NK-92 treated with Interleukin-12 subunit alpha and Interleukin-12 subunit beta, amount 100 ng/mL, for 24 hours (cell line): ENCODE results near the gene FCN1.

ENCODE experiments used
- DNase-seq: peaks from one replicate; lab custom pipeline; 2025; lab: John Stamatoyannopoulos, UW

FCN1 gene

DNA sequence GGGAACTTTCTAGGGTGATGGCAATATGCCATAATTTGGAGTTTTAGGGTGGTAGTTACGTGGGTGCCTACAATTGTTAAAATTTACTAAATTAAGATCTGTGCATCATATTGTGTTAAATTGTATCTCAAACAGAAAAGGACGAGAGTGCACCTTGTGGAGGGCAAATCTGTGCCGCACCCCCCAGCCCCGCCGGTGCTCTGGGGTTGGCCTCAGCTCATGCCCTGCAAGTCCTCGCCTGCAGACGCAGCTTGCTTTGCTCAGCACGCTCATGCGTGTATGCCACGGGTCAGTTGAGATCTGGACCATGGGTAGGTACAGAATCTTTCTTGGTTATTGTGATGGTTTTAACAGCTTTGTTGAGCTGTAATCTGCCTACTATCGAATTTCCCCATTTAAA, 33.7 kb upstream of the FCN1 start:
- no peak for DNase-seq

DNA sequence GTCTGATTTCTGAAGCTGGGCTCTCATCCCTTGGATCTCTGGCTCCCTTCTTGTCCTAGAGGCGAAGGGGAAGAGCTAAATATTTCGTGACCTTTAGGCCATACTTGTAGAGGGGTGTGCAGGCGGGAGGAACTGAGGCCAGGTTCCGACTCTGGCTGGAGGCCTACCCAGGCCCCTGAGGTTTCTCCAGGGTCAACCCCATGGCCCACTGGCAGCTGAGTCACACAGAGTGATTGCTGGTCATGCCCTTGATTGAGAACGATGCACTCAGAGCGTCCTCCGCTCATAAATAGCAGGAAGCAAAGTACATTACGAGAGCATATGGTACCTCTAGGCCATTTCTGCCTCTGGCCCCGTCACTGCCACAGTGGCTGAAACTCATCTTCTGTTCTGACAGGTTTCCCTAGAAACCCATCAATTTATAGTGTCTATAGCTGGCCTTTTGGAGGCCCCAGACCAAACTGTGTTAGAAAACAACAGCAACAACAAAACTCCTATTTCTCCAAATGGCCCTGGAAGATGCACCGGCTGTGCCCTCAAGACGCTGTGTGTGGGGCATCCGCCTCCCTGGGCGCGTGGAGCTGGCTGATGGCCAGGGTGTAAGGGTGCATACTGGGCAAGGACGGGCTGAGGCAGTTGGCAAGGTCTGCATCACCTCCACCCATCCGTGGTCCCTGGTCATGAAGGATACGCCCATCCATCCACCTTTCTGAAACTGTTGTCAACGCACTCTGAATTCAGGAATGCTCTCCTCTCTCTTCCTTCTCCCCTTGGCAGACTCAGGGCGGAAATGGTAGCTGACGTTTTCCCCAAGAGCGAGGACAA, 32.9 kb upstream of the FCN1 start:
- no peak for DNase-seq

DNA sequence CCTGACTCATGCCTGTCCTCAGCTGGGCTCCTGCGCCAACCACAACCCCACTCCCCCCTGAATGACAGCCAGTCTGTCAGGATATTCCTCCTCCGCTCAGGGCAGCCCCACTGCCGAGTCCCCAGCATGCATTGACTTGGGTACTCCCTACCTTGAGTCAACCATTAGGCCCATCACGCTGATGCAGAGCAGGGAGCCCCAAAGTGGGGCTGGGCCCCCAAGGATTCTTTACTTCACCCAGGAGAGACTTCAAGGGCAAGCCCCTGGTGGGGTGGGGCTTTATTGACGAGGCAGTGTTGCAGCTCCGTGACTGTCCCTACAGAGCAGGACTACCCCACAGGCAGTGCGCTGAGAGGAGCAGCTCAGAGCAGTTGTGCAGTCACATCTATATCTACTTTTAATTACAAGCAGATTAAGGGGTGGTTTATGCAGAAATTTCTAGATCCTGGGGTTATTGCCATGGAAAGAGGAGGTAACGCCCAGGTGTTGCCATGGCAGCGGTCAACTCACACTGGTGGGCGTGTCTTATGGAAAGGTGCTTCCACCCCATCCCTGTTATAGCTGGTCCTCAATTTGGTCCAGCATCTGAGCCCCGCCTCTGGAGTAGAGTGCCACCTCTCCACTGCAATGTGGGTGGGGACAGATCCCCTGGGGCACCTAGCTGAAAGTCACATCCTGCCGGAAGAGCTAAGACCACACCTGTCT, 32.1 kb upstream of the FCN1 start:
- DNase-seq: no peak

DNA sequence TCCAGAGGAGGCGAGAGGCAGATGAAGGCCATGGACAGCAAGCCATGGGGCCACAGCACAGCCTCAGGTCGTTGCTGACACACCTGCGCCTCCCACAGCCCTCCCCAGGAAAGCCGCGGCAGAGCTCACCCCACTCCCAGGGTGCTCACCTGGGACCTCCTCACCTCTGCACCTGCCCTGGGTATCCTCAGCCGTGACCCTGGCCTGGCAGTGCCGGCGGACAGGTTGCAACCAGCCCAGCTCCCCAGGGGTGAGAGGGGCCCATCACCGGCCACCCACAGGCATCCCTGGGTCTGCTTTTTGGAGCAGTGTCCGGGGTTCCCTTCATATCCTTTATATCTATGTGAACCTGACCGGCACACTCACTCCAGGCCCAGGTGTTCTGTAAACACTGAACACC, 30.4 kb upstream of the FCN1 start:
- DNase-seq: no peak

DNA sequence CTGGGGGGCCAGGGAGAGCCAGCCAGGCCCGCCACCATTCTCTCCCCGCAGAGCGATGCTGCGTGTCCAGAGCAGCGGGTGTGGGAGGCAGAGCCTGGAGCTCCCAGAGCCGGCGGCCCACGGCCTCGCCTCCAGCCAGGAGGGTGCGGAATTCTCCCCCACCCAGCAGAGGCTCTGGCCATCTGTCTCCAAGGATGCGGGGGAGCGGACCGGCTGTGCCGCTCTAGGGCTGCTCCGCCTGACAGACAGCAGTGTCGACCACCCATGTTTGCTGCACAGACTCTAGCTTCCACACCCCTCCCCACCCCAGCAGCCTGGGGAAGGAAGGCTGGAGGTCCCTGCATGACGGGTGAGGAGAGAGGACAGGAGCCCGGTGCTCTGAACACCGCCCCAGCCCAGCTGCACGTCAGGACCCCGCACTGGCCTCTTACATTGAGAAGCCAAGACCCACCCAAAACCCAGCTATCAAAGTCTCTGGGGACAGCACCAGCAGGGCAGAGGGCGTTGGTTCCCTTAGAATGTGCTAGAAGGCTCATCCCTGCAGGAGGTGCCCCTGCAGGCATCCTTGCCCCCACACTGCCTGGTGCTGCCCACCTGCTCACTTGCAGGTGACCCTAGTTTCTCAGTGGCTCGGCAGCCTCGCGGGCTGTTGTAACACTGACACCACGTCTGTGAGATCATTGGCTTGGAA, 29.7 kb upstream of the FCN1 start:
- no peak for DNase-seq

DNA sequence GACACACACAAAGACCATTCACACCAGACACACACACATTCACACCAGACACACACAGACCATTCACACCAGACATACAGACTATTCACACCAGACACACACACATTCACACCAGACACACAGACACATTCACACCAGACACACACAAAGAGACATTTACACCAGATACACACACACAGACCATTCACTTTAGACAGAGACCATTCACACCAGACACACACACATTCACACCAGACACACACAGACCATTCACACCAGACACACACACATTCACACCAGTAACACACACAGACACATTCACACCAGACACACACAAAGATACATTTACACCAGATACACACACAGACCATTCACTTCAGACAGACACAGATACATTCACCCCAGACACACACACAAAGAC, 29.0 kb upstream of the FCN1 start:
- no peak for DNase-seq

DNA sequence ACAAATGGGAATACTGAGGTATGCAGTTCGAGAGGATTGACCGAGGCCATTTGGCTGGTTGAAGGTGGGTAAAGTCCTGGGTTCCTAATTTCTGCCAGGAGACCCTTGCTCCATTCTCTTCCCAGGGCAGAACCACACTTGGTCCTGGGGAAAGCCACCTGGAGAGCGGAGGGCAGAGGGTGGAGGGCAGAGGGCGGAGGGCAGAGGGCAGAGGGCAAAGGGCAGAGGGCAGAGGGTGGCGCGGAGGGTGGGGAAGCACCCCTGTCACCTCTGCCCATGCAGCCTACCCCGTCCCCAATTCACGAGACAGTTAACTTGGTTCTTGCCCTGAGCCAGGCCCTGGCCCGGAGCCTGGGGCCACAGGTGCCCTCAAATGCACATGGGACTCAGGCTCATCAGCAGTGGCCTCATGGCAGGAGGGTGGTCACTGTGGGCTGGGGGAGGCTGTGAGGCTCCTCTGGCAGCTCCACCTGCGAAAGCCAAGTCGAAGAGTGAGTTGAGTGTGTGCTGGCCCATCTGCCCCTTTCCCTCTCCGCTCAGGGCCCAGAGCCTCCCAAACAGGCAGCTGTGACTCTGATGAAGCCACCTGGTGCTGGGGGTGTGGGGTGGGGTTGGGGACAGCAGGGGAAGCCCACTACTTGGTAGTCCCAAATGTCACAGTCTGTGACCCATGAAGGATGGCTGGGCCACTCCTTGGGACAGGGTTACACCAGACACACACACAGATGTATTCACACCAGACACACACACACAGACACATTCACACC, 28.0 kb upstream of the FCN1 start:
- DNase-seq: no peak

DNA sequence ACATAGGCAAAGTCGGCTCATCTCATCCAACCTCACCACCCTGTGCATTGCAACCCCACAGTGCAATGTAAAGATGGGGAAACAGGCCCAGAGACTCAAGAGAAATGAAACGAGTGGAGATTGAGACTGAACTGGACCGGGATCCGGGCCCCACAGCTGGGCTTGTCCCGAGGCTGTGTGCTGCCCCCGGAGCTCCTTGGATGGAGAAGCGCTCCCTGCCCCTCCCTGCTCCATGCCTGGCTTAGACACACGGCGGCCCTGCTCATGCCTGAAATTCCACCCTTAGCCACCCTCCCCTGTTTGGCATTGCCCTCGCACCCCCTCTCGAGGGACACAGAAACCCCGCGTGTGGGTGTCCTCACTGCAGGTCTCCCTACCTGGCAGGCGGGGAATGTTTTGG, 27.2 kb upstream of the FCN1 start:
- no peak for DNase-seq

DNA sequence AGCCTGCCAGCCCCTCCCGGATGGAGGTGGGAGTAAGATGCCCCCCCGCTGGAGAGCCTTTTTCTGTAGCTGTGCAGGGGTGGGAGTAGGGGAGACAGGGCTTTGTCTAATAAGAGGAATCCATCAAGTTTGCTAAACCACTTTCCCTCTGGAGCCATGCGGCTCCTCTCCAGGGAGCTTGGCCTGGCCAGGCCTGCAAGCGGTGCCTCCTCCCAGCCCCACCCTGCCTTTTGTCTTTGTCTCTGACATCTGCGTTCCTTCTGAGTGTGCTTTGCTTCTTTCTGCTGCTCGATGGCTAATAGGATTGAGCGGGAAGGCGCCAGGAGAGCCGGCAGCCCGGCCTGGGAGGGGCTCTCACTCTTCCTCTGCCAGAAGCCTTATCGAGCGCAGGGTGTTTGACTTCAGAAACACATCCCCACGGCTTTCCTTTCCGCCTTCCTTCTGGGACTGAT, 26.7 kb upstream of the FCN1 start:
- no peak for DNase-seq

DNA sequence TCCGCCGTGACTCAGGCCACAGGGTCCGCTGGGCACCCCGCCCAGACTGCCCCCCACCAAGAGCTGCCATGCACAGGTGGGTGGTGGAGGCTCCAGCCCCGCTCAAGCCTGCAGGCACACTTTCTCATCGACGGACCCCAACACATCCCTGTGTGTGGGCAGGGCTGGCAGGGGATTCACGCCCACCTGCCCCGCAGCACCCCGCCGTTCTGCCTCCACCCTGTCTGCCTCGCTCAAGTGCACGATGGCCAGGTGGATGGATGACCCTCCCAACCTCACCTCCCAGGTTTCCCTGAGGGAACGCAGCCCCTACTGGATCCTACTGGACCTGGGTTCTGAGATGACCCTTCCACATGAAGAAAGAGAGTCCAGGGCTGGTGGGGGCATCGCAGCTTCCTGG, 26.1 kb upstream of the FCN1 start:
- DNase-seq: no peak

DNA sequence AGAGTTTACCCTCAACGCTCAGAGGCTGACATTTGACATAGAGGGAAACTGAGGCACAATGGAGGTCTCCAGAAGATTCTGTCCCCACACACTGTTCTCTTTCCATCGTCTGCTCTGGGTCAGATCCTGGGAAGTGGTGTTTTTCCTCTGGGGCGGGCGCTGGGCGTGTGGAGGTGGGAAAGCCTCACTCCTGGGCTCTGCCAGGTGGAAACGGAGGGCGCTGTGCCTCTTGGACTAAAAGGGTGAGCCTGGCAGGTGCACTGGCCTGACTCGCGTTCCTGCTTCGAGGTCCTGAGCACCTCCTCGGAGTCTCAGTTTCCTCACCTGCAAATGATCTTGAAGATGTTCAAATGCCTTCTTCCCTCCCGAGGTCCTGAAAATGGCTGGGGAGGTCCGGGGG, 25.7 kb upstream of the FCN1 start:
- DNase-seq: no peak

DNA sequence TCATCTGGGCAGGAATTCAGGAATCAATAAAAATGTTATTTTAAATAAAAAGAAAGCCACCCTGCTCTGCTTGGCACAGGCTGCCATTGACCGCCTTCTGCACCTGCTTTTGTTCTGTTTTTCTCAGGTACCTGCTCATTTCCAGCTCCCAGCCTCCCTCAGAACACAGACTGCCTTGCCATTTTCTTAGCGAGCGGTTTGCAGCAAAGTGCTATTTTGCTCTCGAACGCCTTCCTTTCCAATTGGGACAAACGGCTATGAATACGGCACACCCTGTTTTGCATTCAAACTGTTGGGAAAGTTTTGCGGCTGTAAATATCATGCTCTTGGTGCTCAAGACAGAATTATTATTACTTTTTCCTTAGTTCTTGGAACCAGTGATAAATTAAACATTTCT, 25.1 kb upstream of the FCN1 start:
- no peak for DNase-seq

DNA sequence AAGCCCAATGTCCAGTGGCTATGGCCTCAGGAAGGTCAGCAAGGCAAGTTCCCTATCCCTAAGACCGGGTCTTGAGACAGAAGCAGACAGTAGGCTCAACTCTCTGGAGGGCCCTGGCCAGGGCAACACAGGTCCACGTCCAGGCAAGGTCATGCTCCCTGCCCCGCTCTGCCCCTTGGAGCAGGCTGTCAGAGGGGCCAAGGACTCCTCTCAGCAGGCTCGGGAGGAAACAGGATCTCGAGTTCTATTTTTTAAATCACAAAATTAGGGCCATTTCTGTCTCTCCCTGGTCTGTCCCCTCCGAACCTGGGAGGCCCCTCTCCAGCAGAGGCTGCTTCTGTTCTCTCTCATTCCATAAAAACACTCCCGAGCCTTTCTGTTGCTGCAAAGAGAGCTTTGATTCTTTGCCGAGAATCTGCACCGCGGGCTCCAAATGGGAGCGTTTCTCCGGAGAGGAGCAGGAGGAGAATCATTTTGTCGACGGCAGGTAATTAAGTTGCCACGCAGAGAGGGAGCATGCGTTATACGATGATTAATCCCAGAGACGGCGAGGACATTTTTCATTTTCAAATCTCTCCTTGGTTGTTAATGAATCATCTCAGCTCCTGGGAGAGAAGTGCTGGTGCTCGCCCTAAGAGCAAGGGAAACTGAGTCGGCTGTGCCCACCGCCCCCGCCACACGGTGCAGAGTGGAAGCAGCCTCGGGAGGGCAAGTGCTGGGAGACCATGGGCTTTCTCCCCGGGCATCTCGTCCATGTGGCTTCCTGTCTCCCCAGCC, 24.5 kb upstream of the FCN1 start:
- no peak for DNase-seq

DNA sequence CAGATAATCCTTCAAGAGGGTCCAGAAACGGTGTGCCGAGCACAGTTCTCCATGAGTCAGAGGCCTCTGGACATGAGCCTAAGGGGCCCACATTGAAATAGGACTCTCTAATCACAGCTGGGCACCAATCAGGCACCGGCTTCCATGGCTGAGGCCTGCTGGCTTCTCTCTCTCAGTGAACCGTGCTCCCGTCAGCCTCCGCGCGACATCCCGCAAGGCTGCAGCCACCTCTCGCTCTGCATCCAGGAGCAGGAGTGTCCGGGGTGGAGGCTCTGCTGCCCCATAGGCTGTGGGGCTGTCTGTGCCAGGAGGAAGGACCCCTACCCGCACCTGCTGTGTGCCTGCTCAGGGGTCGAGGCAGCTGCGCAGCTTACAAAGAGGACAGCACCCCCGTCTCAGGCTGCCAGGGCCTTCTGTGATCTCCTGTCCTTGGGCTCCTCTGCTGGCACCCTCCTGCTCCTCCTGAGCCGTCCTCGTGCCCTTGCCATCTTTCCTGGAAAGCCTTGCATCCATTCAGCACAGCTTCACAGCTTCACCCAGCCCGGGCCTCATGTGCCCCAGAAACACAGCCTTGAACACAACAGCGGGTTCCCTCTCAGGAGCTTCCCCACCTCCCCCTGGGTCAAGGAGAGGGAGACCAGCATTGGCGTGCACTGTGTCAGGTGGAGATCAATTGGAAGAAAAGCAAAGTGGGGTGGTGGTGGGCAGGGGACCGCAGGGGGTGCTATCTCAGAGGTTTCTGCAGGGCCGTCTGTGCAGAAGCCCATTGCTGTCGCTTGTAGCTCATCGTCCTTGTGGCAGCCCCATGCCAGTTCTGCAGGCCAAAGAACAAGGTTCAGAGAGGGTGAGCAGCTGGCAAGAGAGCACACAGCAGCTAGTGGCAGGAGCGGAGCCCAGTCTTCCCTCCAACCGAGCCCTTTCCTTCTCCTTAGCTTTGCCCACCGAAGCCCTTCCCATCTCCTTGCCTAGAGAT, 22.8 kb upstream of the FCN1 start:
- no peak for DNase-seq

DNA sequence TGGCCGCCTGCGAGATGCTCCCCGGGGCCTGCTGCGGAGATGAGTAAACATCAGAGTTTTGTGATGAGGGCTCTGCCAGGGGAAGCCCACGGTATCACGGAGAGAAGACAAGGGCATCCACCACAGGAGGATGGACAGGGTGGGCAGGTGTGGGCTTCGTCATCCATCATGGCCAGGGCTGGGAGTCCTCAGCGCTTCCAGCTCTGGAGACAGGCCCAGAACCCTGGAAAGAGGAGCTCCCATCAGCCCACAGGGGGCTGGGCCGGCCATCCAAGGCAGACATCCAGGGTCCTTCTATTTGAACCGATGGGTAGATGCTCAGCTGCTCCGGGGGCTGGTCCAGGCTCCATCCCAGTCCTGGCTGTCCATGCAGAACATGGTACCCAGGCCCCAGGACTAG, 22.1 kb upstream of the FCN1 start:
- no peak for DNase-seq

DNA sequence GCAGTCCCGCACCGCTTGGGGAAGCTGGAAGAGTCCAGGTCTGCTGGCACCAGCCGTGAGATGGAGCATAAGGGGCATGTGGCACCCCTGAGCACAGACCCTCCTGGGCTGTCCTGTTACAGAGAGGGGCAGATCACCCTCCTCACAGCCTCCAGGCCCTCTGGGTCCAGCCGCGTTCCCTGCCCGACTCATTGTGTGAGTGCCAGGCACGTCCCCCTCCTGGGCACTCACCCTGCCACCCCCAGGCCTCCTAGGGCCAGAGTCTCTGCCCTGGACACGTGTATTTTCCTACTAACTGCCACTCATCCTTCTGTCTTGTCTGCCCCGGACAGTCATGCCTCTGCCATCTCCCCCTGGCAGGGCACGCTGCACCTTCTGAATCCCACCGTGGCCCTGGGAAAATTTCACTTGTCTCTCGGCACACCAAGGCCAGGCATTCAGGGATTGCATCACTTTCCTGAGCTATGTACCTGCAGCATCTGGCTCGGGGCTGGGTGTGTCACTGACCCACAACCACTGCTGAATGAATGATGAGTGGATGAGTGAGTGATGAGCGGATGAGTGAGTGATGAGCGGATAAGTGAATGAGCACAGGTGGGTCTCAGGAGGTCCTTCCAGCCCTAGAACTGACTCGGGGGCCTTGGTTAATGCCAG, 21.5 kb upstream of the FCN1 start:
- no peak for DNase-seq

DNA sequence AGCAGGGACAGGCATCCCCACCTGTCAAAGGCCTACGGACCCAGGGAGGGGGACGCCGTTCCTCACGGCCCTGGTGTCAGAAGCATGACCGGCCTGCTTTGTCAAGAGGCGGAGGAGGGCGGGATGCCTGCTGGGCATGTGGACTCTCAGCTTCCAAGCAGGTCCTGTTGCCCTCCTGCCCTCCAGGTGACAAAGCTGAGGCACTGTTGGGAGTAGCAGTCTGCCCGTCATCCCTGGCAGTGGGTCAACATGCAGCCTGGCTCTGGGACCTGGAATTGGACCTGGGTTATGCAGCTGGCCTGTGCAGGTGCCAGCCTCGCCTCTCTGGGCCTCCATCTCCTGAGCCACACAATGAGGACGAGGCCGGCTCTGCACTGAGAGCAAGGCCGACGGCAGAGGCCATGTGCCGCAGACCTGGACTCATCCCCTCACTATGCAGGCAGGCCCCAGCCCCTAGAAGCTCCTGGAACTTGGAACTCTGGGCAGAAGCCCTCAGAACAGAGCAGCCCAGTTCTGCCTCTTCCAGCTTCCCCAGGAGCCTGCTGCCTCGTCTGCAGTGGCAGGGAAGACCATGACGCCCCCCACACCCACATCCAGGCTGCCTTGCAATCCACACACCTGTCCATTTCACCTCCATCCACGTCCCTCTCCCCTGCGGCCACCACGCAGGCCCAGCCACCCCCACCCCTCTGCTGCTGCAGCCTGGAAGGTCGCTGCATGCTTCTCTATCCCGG, 20.8 kb upstream of the FCN1 start:
- no peak for DNase-seq

DNA sequence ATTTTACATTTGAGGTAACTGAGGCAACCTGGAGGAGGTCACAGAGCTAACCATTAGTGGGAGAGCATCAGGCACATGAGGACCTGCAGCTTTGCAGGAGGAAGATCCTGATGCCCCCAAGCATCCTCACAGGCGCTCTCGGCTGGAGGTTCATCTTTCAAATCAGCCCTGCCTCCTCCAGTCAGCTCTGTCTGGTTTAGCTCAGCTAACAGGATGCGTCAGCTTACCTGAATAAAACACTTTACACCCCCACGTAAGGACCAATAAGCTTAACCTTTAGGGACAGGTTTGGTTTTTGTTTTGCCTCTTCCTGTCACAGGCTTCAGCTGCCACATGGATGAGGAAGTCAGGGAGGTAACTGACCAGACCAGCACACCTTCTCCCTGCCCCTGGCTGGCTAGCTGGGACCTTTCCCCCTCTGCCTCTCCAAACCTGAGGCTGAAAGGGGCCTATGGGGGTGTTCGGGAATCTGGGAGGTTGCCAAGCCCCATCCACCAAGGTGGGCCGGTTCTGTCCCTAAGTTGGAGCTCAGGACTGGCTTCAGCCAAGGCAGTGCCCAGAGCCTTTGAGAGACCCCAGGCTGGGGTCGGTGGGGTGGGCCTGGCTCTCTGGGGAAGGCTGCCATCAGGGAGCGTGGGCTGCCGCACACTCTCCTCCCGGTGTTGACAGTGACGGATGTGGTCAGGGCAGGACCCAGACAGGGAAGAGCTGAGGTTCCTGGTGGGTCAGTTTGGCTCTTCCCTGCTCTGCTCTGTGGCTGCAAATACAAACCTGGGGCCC, 20.0 kb upstream of the FCN1 start:
- DNase-seq: no peak
